Activated CD8-positive, alpha-beta memory T cell treated with anti-CD3 and anti-CD28 coated beads for 48 hours (primary cell): ENCODE data around the gene MRPL50.
"Not testable (repeated sequence)": the region's sequence is repeated elsewhere in the genome, so short reads cannot be mapped to it uniquely, and the experiment has no call there.

ENCODE experiments used
- DNase-seq, 3 experiments: peaks; one replicate each; pipeline ENCODE4 v3.0.0-alpha.2; 2020; ENCODE audit warnings: low read depth in 2 of 3, low spot score in 2 of 3

The MRPL50 gene

DNA sequence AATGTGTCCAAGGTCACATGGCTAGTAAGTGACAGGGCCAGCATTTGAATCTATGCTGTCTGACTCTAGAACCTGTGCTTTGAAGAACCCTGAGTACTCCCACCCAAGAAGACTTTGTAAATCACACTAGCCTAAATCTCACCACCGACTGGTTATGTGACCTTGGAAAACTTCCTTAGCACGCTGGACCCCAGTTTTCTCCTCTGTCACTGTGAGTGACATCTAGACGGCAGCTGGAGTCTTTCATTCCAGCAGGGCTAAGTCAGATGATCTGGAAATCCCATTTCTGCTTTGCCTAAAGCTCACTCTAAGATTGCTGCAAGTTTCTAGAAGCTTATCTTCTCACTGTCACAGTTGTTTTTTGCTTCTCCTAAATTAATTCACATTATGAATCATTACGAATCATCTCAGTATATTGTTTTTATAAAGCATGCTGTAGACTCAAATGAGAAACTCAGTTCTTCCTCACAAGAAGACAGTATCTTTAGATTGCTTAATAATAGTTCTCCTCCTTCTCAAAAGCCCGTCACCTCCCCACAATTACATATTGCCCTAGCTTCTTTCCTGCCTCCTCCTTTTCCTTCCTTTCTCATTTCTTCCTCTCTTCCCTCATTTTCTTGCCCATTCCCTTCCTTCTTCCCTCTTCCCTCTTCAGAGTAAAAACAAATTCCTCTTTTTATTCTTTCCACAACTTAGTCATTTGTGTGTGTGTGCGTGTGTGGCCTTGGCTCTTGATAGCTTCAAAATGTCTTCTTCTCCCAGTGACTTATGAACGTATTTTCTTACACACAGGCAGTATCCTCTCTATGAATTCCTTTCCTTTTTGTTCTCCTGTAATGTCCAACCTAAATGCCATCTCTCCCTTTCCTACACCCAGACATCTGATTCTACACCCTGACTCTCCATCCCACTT lies 20.4 kb upstream of the MRPL50 start:
- DNase-seq = no peak

DNA sequence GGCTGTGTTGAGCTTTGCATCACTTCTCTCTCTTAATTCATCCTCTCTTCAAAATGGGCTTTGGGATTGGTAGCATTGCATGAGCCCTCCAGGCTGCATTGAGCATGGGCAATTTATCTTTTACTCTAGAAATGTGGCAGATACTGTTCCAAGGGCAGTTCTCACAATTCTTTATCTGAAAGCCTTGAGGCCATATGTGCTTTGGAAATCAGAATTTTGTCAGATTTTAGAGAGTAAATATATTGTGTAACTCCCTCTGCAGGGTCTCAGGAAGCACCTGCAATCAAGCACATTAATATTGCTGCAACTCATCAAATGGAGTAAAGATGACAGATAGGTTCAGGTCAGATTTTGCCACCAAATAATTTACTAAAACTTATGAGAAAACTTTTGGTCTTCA lies 19.6 kb upstream of the MRPL50 start:
- DNase-seq = no peak

DNA sequence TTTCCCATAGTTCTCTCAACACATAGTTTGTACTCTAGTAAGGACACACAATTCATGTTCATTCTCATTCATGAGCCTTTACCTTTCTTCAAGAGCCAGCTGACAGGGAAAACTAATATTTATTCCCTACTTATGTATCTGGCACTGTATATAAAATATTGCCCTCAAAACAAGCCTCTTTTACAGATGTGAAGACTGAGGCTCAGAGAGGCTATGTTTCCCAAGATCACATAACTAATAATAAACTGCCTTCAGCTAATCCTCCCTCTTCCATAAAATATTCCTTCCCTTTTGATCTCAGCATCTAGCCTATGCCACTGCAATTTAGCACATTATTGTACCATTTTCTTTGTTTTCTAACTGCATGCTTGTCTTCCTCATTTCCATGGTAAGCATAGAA lies 19.0 kb upstream of the MRPL50 start:
- no peak for DNase-seq

DNA sequence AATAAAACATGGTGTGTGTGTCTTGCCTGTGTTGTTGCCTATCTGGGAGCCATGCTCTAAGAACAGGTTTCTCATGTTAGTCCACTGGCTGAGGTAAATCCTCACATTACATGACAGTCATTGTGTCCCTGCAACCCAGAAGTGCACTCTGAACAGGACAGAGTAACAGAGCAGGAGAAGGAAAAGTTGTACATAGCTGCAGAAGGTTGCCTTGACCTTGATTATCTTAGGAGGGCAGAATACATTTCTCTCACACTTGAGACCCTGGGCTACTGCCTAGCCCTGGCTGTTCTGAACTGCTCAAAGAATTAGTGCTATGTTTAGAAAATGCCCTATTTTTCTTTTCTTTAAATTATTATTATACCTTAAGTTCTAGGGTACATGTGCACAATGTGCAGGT lies 17.2 kb upstream of the MRPL50 start:
- no peak for DNase-seq

DNA sequence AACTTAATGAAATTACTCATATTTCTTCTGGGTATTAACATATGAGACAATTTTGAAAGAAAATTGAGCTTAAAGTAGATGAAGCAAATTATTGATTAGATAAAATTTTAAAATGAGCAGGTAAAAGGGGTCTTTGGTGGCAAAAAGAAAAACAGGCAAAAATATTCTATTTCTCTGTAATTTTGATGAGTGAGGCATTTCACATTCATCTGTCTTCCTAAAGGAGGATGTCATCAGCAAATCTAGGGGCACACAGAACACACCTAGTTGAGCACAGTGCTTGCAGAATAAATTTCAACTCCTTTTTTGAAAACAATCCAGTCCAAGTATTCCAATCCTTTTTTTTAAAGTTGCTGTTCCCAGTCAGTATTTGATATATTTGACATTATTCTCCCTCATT lies 16.4 kb upstream of the MRPL50 start:
- no peak for DNase-seq

DNA sequence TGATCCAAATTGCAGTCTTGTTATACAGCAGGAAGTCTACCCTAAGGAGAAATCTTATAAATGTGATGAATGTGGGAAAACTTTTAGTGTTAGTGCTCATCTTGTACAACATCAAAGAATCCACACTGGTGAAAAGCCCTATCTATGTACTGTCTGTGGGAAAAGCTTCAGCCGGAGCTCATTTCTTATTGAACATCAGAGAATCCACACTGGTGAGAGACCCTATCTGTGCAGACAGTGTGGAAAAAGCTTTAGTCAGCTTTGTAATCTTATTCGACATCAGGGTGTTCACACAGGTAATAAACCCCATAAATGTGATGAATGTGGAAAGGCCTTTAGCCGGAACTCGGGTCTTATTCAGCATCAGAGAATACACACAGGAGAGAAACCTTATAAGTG lies 10.7 kb upstream of the MRPL50 start:
- DNase-seq = no peak

DNA sequence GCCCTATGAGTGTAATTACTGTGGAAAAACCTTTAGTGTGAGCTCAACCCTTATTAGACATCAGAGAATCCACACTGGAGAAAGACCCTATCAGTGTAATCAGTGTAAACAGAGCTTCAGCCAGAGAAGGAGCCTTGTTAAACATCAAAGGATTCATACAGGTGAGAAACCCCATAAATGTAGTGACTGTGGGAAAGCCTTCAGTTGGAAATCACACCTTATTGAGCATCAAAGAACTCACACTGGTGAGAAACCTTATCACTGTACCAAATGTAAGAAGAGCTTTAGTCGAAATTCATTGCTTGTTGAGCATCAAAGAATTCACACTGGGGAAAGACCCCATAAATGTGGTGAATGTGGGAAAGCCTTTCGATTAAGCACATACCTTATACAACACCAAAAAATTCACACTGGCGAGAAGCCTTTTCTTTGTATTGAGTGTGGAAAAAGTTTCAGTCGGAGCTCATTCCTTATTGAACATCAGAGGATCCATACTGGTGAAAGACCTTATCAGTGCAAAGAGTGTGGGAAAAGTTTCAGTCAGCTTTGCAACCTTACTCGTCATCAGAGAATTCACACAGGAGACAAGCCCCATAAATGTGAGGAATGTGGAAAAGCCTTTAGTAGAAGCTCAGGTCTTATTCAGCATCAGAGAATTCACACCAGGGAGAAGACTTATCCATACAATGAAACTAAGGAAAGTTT lies 10.1 kb upstream of the MRPL50 start:
- no peak for DNase-seq

DNA sequence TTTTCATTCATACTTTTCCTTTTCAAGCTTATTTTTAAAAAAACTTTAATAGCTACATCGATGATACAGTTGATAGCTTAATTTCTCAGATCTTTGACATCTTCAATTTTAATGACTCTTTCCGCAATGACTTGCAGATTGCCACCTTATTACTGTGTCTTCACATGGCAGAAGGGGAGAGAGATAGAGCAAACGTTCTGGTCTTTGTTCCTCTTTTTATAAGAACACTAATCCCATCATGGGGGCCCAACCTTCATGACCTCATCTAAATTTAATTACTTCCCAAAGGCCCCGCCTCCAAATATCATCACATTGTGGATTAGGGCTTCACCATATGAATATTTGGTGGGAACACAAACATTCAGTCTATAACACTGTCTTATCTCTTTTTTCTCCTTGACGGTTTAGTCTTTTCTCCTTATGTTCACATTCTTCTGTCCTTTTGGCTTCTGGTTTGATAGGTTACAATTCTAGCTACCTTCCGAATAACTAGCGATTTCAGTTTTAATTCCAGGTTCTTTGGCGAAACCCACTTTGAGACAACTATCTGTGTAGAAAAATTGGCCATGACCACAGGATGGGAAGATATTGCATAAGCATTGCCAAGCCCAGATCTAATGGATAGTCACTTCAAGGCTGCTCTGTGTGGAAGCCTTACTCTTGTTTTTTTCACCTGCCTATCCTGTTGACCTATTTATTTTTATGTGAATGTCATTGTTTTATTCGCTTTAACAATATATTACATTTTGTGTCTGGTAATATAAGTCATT lies 5.3 kb upstream of the MRPL50 start:
- DNase-seq = no peak

DNA sequence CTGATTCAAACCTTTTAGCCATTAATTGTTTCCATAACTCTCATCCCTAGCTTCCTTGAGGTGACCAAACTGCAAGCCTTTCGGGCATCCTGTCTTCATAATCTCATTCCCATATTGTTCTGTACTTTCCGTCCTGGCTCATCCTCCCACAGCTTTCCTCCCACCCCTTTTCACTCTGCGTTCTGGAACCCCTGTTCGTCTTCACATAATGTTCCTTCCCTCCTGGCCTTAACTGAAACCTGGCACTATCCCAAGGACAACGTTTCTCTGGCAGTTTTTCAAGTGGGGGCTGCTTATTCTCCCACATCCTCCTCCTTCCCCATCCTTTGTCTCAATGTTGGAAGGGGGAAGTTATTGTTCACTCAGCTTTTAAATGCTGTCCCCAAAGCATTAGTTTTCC lies 1.7 kb upstream of the MRPL50 start:
- DNase-seq = no peak

DNA sequence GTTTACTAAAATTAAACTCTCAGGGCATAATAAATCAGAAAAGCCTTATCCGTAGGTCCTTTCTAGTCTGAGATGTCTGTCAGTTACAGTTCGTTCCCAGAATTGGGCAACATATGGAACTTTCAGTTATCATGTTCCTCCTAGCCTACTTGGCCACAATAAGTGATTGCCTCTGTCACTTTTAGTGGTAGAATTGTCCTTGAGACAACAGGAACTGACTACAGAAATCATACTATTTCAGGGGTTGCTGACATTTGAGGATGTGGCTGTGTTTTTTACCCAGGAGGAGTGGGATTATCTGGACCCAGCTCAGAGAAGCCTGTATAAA lies 1.2 kb upstream of the MRPL50 start:
- no peak for DNase-seq

DNA sequence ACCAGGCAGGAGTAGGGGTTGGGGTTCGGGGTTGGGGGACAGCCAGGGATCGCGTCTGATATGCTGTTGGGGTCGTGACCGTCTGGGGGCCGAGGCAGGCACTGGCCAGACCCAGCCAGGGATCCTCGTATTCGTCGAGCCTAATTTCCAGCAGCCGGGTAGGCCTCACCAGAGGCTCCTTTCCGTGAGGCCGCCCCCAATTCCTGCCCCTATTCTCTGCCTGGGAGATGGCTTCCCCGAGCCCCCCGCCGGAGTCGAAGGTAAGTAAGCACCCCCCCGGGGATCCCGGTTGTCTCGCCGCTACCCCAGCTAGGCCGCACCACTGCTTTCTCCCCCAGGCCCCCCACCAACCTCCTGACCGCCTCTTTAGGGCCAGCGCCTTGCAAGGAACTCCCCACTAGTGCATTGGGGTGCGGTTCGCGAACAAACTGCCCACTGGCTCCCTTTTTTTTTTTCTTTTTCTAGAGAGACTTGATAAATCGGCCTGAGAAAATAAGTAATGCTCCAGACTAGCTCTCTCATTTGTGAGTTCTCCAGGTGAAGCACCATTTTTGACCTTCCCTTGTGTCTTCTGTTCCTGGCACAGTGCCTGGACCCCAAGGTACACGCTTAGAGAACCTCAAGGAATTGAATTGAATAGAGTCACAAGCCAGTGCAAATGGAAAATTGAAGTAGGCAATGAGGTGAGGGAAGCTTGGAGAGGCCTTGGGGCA lies 668 bp upstream of the MRPL50 start:
- no peak for DNase-seq

DNA sequence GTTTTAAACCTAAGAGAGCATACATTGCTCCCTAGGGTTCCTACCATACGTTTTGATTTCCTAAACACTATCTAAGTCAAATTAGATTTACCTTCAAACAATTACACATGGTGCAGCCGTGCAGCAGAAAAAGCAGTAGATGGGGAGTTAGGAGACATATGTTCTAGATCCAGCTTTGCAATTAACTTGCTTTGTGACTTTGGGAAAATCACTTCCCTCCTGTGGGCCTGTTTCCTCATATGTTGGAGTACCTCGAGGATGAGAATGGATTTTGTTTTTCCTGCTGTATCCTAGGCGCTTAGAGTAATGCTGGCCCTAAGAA lies 711 bp downstream of the MRPL50 start:
- no peak for DNase-seq

DNA sequence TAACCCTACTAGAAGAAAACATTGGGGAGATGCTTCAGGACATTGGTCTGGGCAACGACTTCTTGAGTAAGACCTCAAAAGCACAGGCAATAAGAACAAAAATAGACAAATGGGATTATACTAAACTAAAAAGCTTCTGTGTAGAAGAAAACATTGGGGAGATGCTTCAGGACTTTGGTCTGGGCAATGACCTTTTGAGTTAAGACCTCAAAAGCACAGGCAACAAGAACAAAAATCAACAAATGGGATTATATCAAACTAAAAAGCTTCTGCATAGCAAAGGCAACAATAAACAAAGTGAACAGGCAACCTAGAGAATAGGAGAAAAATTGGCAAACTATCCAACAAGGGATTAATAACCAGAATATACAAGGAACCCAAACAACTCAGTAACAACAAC lies 3.7 kb downstream of the MRPL50 start:
- DNase-seq = no peak

DNA sequence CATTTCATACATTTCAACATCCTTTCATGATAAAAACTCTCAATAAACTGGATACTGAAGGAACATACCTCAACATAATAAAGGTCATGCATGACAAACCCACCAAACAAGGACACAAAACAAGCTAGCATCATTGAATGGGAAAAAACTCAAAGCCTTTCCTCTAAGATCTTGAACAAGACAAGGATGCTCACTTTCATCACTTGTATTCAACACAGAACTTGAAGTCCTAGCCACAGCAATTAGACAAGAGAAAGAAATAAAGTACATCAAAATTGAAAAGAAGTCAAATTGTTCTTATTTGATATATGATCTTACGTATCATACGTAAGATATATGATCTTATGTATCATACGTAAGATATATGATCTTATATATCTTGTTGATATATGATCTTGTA lies 5.3 kb downstream of the MRPL50 start:
- DNase-seq = no peak

DNA sequence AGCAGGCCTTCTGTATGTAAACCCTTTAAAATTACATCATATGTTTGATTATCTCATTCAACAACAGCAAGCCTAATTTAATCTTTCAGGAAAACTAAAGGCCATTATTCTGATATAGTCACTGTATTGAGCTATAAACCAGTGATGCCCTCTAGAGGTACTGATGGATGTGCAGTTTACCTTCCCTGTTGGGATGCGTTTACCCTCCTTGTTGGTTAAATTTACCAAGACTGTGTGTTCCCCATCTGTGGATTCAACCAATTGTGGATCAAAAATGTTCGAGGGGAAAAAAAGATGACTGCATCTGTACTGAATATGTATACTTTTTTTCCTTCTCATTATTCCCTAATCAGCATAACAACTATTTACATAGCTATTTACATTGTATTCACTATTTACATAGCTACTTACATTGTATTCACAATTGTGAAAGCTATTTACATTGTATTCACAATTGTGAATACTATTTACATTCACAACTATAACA lies 9.9 kb downstream of the MRPL50 start:
- no peak for DNase-seq

DNA sequence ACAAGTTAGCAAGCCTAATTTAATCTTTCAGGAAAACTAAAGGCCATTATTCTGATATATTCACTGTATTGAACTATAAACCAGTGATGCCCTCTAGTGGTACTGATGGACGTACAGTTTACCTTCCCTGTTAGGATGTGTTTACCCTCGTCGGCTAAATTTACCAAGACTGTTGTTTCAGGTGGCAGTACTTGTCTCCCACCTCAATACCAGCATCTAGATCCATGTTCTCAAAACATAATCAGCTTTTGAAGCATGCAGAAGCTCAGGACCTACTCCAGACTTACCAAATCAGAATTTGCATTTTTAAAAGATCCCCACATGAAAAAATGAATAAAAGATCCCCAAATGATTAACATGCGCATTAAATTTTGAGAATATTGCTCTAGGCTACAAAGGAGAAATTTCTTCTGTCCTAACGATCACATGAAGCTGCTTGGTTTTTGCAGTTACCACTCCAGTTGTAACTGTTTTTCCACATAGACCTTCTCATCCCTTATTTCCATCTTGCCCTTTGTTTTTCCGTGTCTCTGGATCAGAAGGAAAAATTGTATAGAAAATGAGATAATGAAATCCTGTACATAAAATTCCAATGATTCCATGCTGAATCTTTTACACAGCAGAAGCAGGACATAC lies 10.4 kb downstream of the MRPL50 start:
- DNase-seq = no peak

DNA sequence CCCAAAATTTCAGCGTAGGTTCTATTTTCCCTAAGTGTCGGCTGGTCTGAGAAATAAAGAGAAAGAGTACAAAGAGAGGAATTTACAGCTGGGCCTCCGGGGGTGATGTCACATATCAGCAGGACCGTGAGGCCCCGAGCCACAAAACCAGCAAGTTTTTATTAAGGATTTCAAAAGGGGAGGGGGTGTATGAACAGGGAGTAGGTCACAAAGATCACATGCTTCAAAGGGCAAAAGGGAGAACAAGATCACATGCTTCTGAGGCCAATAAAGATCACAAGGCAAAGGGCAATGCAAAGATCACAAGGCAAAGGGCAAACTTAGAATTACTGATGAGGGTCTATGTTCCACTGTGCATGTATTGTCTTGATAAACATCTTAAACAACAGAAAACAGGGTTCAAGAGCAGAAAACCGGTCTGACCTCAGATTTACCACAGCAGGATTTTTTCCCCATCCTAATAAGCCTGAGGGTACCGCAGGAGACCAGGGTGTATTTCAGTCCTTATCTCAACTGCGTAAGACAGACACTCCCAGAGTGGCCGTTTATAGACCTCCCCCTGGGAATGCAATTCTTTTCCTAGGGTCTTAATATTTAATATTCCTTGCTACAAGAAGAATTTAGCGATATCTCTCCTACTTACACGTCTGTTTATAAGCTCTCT lies 13.4 kb downstream of the MRPL50 start, which contains the start of gene BAAT:
BAAT (minus strand) TSS at position 134 of the 664 bp plus-strand sequence. CDS start 13,602 bp downstream, outside the sequence.
- DNase-seq = not testable (repeated sequence)

DNA sequence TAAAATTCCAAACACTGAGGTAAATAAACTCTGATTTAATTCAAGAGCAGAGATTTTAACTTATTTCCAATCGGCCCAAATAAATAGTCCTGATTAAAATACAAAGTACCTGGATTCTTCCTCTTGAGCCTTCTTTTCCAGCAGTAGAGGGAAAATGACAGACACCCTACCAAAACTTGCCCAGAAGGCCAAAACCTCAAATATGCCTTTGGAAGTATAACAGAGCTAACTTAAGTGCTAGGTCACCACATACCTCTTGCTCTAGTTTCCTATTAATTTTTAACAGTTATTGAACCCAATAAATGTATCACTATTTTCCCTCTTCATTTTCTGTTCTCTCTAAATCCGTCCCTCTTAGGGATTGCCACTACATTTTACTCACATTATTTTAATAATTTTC lies 15.1 kb downstream of the MRPL50 start:
- no peak for DNase-seq

DNA sequence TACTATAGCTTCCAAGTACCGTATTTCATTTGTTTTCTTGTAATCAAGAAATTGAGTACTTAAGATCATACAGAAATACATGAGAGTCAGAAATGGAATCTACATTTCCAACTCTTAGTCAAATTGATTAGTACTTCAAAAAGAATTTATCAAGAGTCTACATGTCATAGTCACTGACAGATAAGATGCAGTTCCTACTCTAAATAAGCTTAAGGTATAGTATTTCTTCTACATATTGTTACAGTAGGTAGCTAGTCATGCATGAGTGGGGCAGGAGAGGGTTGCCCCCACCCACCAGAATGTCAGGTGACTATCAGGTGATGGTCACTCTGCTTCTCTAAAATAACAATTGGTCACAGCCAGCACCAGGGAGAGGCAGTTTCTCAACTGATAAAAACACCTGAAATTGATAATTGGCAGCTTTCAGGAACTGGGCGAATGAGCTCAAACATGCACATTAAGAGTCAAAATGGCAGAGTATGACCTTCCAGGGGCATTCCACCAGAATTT lies 16.5 kb downstream of the MRPL50 start:
- DNase-seq = no peak

DNA sequence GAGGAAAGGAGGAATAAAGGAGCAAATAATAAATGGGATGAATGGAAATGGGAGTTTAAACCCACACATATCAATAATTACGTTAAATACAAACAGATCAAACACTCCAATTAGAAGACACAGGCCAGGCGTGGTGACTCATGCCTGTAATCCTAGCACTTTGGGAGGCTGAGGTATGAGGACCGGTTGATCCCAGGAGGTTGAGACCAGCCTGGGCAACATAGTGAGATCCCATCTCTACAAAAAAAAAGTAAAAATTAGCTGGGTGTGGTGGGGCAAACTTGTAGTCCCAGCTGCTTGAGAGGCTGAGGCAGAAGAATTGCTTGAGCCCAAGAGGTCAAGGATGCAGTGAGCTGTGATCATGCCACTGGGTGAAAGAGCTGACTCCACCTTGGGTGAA lies 17.3 kb downstream of the MRPL50 start:
- DNase-seq = no peak
